GM11168 (cell line): Measurements from ENCODE around the gene EPN2.
"Not testable (repeated sequence)": the region's sequence is repeated elsewhere in the genome, so short reads cannot be mapped to it uniquely, and the experiment has no call there.

Source experiments
- in situ Hi-C: fragments of 300-500 bp; cut with MboI; formaldehyde crosslinking; loops from one replicate; pipeline ENCODE4 v1.12.0; 2022; ENCODE audit warnings: low sequenced_read_pairs; ENCODE audit not compliant: unreplicated experiment

Gene EPN2

DNA sequence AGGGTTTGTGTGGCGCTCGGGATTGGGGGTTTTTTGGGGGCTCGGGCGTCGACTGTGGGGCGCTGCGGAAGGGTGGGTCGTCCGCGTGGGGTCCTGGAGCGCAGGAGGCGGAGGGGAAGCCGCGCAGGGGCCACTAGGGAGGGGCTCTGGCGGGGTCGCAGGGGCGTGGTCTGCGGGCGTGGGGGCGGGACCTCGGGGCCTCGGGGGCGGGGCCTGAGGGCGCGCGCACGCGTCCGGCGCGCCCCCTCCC is at the start of gene EPN2:
EPN2 (plus strand) TSS at position 228 of the 250 bp plus-strand sequence. CDS start 45,754 bp downstream, outside the sequence.
- in situ Hi-C loops = not testable (repeated sequence)

DNA sequence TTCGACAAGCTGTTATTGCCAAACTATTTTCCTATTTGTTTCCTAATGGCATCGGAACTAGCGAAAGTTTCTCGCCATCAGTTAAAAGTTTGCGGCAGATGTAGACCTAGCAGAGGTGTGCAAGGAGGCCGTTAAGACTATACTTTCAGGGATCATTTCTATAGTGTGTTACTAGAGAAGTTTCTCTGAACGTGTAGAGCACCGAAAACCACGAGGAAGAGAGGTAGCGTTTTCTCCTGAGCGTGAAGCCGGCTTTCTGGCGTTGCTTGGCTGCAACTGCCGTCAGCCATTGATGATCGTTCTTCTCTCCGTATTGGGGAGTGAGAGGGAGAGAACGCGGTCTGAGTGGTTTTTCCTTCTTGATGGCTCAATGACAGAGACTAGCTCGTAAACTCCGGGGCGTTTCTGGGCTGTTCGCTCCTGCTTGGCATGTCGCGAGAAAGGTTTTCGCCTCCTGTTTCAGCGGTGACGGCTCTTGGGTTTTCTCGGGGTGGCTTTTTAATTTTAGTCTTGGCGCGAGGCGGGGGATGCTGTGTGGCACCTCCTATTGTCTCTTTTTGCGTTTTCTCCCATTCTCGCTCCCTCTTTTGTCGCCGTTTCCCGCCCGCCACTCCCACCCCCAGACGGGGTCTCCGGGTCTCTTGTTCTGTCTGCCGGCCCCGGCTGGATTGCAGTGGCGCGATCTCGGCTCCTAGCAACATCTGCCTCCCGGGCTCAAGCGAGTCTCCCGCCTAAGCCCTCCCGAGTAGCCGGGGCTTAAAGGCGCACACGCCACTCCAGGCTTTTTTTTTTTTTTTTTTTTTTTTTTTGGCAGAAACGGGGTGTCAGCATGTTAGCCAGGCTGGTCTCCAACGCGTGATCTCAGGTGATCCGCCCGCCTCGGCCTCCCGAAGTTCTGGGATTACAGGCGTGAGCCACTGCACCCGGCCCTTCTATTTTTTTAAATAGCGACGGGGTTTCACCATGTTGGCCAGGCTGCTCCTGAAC is 49.0 kb upstream of the EPN2 start:
- in situ Hi-C loops = not testable (repeated sequence)

- in situ Hi-C loops = not testable (repeated sequence)
Observed at GRCh38 chr17:19188870-19189708, 48.1 kb upstream of the EPN2 start.

DNA sequence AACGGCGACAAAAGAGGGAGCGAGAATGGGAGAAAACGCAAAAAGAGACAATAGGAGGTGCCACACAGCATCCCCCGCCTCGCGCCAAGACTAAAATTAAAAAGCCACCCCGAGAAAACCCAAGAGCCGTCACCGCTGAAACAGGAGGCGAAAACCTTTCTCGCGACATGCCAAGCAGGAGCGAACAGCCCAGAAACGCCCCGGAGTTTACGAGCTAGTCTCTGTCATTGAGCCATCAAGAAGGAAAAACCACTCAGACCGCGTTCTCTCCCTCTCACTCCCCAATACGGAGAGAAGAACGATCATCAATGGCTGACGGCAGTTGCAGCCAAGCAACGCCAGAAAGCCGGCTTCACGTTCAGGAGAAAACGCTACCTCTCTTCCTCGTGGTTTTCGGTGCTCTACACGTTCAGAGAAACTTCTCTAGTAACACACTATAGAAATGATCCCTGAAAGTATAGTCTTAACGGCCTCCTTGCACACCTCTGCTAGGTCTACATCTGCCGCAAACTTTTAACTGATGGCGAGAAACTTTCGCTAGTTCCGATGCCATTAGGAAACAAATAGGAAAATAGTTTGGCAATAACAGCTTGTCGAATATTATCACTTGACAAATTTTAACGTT is 47.3 kb upstream of the EPN2 start:
- in situ Hi-C loops = not testable (repeated sequence)

DNA sequence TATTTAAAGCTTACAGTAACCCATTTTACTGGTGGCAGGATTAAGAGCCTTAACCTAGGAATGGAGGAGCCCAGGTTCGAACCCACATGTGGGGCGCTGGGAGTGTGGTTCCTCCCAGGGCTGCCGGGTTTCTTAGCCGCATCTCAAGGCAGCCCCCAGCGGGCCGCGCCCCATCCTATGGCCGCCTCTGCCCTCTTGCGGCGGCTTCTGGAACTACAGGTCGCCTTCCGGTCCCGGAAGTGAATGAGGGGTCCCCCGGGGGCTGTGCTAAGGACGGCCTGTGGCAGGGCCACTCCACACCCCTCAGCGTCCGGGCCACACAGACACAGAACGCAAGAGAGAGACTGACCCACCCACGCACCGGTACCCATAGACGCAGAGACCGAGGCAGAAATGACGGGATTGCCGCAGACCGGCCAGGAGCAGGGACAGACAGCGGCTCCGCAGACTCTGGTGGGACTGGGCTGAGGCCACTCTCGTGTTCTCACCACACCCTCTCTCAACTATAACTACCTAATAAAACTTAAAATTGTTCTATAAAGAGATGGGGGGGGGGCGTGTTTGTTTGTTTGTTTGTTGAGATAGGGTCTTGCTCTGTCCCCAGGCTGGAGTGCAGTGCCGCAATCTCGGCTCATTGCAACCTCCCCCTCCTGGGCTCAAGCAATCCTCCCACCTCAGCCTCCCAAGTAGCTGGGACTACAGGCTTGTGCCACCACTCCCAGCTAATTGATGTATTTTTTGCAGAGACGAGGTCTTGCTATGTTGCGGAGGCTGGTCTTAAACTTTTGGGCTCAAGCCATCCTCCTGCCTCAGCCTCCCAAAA is 40.6 kb upstream of the EPN2 start:
- in situ Hi-C loops = not testable (repeated sequence)

GRCh38 chr17:19202448-19202847 is 34.7 kb upstream of the EPN2 start:
- in situ Hi-C loops = not testable (repeated sequence)

- in situ Hi-C loops = not testable (repeated sequence)
Observed at GRCh38 chr17:19203429-19203828, 33.7 kb upstream of the EPN2 start.

DNA sequence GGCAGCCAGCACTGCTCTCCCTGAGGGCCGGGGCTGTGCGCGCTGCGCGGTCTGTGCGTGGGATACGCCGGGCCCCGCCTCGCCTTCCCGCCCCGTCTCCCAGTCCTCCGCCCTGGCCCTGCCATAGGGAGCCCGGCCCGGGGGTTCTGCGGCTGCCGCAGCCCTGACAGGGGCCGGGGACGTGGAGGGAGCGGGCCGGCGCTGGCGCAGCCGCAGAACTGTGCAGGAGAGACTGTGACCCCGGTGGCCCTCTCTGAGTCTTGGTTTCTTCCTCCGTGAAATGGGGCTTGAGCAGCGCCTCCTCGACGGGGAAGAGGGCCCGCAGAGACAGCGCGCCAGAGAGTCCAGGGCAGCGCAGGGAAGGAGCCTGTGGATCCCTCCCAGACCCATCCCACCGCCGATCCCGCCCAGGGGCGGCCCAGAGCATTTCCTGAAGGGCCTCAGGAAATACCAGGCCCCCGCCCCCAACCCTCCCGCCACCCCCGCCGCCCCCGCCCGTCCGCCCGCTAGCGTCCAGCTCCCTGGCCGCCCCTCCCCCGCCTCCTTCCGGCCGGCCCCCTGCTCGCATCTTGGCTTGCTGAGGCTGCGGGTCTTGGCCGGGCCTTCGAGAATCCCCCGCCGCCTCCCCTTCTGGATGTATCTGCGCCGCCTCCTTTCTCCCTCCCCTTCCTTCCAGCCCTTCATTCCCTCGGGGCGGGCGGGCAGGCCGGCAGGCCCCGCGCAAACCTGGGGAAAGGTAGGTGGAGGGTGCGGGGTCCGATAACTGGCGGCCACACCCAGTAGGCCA is 21.9 kb upstream of the EPN2 start:
- in situ Hi-C loops = not testable (repeated sequence)

DNA sequence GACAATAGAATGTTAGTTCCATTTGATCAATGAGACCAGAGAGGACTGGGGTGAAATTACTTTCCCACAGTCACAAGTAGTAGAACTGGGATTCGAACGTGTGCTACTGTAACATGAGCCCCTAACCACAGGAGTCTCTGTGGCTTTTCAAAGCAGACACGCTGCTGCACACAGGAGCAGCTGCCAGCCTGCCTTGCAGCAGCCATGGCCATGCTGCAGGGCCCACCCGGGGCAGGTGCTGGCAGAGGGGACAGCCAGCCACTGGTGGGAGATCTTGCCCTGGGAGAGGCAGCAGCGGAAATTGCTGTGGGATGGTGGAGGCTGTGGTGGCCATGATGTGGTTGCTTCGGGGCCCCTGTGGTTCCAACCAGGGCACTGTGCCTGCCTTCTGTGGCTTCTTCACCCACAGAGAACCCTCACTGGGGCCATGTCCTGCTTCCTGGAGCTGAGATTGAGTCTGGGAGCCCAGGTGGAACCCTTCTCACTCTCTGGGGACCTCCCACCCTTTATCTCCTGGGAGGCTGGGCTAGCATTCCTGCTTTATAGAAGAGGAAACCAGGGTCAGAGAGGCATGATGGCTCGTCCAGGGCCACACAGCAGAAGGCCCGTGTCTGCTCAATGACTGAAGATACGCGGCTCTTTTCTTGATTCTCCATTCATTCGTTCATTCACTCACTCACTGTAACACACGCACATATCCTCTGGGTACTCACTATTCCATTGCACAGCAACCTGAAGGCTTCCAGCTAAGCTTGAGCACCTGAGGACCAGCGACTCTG is 20.8 kb upstream of the EPN2 start:
- in situ Hi-C loops = not testable (repeated sequence)

- in situ Hi-C loops = not testable (repeated sequence)
Observed at GRCh38 chr17:19218914-19219313, 18.3 kb upstream of the EPN2 start.

- in situ Hi-C loops = not testable (repeated sequence)
Observed at GRCh38 chr17:19219384-19219783, 17.8 kb upstream of the EPN2 start.

DNA sequence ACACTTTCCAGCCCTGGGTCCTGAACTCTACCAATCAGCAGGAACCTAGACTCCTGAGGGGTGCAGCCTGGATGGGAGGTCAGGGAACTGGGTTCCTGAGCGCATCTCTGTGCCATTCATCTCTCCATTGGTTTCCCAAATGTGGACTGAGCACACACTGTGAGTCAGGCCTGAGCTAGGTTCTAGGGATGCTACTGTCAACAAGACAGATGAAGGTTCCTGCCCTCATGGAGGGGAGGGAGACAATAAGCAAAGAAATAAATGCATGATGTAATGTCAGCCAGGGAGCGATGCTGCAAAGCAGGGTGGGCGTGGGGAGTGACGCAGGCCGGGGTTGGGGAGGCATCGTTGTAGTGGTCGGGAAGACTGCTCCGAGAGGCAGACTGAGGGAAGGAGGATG is 17.0 kb upstream of the EPN2 start:
- in situ Hi-C loops = not testable (repeated sequence)

DNA sequence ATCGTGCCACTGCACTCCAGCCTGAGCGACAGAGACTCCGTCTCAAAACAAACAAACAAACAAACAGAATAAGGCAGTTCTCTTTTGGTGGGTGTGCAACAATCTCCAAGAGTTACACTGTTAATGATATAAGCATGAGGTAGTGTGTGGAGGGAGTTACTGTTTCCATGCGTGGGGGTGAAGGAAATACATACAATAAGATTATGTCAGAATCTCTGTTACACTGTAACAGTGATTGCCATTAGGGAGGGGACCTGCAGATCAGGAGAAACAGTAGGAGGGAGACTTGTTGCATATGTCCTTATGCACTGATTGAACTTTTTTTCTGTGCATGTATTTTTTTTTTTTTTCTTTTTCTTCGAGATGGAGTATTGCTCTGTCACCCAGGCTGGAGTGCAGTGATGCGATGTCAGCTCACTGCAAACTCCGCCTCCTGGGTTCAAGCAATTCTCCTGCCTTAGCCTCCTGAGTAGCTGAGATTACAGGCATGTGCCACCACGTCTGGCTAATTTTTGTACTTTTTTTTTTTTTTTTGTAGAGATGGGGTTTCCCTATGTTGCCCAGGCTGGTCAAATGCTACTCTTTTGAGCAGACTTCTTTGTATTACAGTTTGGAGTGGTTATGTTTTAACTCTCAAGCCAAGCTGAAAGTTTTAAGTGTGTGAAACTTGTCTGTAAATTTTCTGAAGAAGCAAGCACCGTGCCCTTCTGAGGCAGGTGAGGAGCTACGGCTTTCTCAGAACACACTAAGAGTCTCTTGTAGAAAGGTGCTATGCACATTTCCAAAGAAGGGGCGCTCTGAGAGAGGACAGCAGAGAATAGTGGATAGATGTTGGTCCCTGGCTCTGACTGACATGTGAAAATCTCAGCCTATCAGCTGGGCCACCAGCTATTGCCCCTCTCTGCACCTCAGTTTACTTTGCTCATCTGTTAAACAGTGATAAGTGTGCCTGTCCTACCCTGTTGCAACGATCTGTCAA is 10.3 kb upstream of the EPN2 start:
- in situ Hi-C loops = not testable (repeated sequence)

- in situ Hi-C loops = not testable (repeated sequence)
Observed at GRCh38 chr17:19234676-19235075, 2.5 kb upstream of the EPN2 start.

GRCh38 chr17:19236351-19237138 is 621 bp upstream of the EPN2 start:
- in situ Hi-C loops = not testable (repeated sequence)

GRCh38 chr17:19237389-19238166 is 412 bp downstream of the EPN2 start:
- in situ Hi-C loops = no loop called here
